HS-27A (cell line): ENCODE results near the gene PODXL2.

Source experiments
- DNase-seq: peaks from one replicate; pipeline ENCODE4 v3.0.0-alpha.2; 2012; ENCODE audit warnings: low read depth, missing footprints

PODXL2 gene

DNA sequence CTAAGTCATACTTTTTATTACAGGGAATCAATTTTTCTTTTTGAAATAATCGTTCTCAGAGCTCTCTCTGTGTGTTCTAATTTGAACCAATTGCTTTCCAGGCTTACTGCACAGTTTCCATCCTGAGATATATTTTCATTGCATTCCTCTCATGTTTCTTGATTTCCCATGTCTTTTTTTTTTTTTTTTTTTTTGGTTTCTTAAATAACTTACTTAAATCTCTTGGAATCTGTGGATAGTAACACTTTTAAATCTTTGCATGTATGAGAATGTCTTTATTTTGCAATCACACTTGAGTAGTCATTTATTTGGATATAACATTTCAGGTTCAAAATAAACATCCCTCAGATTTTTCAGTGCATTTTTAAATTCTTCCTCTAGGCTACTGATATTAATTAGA is 29.2 kb downstream of the PODXL2 start:
- DNase-seq = no peak

DNA sequence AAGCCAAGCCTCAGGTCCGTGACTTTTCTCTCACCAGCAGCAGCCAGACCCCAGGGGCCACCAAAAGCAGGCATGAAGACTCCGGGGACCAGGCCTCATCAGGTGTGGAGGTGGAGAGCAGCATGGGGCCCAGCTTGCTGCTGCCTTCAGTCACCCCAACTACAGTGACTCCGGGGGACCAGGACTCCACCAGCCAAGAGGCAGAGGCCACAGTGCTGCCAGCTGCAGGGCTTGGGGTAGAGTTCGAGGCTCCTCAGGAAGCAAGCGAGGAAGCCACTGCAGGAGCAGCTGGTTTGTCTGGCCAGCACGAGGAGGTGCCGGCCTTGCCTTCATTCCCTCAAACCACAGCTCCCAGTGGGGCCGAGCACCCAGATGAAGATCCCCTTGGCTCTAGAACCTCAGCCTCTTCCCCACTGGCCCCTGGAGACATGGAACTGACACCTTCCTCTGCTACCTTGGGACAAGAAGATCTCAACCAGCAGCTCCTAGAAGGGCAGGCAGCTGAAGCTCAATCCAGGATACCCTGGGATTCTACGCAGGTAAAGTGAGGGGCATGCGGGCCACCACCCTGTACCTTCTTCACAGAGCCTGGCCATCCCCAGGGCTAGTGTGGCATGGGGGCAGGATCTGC is 31.8 kb downstream of the PODXL2 start:
- DNase-seq = no peak

DNA sequence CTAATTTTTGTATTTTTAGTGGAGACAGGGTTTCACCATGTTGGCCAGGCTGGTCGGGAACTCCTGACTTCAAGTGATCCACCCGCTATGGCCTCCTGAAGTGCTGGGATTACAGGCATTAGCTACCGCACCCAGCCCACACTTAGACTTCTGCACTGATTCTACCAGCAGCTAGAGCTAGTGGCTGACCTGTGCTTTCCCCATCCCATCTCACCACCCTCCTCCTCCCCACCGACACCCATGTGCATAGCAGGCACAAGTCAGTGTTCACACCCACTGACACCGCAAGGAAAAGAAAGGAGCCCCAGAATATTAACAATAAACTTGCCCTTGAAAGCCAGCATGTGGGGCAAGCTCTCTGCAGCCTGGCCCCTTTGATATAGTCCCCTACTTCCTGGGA is 32.6 kb downstream of the PODXL2 start:
- DNase-seq = no peak

DNA sequence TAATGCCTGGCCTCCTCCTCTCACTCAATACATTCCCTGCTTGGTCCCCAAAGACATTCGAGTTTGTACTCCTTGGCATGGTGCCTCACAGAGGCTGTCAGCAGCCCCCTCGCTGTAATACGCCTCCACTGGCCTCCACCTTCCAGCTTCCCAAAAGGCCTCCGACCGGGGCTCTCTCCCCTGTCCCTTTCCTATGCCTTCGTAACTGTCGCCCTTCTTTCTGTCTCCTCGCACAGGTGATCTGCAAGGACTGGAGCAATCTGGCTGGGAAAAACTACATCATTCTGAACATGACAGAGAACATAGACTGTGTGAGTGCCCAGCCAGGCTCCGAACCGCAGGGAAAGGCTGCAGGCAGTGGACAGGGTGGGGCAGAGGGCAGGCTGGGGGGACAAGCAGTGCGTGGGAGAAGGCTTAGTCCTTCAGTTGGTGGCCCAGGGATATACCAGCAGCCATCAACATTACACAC is 33.0 kb downstream of the PODXL2 start:
- no peak for DNase-seq

DNA sequence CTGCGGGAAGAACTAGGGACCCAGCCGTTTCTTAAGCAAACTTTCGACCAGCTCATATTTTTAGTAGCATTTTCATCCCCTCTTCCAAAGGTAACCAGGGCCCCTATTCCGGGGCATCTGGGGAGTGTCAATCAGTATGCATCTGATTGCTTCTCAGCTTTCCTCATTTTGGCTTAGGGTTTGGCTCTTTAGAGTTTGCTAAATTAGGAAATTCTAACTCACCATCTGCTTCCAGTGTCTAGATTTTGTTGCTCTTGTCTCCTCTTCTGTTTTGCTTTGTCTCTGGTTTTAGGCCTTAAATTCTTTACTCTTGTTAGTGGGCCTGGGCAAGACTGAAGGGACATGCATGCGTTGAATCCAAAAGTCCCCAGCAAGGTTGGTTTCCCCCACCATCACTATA is 34.2 kb downstream of the PODXL2 start:
- DNase-seq = no peak

DNA sequence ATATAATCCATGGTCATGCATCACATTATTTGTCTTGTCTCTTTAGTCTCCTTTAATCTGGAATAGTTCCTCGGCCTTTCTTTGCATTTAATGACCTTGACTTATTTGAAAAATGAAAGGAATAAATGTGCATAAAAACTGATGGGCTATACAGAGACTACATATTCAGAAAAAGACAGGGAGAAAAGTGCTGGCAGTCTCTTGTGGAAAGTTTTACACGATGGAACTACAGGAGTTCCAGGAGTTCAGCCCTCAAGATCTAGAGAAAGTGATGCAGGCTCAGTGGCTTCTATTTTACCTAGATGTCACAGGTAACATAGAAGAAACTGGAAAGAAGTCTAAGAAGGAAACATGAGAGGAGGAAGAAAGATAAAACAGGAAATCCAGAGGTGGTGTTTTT is 36.2 kb downstream of the PODXL2 start:
- DNase-seq = no peak

DNA sequence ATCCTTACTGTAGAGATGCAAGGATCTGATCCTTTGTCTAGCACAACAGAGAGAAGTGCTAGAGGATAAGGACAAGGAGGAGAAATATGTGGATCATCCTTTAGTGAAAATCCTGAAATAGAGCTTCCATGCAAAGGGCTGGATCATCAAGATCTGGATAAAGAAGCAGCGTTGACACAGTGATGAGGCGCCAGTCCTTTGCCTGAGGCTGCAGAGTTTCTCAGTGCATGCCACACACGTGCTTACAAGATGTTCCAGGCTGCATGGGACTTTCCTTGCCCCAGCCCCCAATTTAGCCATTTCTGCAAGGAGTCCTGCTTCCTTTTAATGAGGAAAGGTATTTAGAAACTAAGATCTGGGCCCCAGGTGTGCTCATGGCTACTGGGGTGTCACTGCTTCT is 36.6 kb downstream of the PODXL2 start:
- no peak for DNase-seq

DNA sequence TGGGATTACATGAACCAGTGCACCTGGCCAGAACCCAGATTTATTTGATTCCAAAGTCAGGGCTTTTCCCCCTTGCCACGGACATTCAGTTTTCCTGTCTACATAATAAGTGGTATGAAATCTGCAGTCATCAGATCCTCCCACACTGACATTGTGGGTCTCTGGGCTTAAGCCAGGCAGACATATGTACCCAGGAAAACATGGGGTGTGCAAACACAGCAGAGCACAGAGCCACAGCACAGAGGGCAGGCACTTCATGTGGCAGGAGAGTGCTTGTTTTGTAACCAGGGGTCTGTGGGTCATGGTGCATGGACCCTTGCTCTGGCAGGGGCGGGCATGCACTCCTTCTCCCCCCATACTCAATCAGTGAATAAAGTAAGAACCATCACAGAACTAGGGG is 37.7 kb downstream of the PODXL2 start:
- DNase-seq = no peak

DNA sequence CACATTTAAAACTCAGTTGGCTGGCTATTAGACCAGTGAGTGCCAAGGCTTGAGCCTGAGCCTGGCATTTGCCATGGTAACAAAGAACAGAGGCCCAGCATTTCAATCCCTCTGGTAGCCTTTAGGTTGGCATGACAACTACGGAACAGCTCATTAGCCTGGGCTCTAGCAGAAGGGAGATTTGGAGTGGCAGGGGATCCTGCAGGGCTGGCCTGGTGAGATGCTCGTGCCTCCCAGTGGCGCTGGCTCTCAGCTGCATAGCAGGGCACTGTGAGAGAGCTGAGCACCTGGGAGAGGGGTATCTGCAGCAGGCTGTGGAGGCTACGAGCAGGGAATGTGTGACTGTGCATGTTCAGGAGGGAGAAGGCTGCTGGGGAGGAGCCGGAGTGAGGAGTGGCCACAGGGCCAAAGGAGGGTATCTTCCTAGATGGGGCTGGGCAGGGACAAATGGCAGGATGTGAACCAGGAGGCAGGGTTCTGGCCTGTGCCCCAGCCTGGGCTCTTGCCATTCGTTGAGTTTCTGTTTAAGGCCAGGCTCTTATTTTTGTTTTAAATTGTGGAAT is 38.2 kb downstream of the PODXL2 start:
- no peak for DNase-seq

DNA sequence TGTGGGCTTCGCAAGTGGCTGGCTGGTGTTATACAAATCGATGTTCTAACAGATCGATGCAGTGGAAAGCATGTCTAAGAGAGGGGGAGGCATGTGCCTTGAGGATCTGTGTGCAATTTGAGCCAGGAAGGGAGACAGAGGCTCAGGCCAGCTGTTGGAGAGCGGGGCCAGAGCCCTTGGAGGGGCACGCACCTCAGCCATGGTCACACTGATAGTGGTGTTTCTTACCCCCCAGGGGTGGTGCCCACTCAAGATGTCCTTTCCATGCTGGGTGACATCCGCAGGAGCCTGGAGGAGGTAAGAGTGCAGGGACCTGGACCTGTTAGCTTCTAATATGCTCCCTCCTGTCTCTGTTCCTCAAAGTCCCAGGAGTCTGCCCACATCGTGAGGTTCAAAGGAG is 39.9 kb downstream of the PODXL2 start:
- no peak for DNase-seq

DNA sequence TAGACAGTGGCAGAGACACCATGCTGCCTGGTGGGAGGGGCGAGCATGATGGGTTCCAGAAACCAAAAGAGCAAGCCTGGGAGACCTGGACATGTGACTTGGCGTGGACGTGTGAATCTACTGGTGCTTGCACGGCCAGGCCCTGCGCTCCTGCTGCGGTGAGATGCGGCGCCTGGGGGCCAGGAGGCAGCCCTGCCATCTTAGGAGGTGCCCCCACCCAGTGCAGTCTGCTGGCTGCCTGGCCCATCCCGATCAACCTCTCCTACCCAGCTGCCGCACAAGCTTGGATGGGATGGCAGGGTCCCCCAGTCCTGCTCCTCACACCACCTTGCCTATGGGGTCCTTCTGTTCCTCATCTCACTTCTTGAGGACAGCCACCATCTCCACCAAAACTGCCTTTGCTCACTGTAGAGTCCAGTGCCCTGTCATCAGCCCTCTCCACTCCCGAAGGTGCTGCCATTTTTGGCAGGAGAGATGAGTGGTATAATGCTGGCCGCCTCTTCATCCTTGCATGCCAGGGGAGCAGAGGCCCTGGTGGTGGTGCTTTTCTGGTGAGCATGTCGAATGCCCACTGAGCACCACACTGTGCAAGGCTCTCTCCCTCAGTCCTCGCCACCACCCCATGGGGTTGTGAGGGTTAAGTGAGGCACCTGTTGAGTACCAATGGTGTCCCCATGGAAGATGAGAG is 40.7 kb downstream of the PODXL2 start:
- DNase-seq = no peak

DNA sequence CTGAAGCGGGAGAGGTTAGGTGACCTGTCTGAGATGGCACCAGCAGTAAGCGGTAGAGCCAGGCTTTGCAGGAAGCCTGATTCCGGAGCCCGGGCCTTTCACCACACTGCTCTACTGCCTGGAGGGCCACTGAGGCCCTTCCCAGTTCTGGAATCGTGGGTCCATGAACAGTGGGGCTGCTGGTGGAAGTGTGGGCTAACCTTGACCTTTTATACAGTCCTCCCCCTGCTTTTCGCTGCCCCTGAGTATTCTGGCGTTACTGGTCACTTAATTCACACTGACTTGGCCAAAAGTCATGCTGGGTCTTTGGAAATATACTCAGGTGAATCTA is 41.2 kb downstream of the PODXL2 start:
- no peak for DNase-seq

DNA sequence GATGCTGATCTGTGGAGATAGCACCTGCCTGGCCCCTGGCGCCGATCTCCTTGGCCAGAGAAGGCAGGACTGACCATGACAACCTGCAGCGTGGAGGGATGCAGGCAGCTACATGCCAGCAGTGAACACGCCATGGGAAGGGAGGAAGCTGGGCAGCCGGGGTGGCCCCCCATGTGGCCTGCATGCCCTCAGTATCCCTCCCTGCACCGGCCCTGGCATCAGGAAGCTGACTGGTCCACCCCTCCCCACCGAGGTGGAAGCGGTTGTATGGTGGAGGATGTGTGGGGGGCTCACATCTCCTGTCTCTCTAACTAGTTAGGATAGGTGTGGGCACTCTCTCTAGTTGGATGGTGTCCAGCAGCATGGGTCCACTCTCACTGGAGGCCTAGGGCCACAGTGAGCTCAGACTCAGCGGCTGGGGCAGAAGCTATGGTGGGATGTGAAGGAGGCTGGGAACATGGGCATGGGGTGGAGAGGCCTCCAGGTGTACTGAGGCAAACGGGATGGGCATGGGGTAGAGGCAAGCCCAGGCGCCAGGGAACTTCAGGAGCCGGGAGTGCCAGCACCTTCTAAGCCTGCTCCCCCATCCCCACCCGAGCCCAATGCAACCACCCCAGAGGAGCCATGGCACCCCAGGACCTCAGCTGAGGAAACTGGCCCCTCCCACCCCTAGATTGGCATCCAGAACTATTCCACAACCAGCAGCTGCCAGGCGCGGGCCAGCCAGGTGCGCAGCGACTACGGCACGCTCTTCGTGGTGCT is 42.0 kb downstream of the PODXL2 start:
- DNase-seq = no peak

DNA sequence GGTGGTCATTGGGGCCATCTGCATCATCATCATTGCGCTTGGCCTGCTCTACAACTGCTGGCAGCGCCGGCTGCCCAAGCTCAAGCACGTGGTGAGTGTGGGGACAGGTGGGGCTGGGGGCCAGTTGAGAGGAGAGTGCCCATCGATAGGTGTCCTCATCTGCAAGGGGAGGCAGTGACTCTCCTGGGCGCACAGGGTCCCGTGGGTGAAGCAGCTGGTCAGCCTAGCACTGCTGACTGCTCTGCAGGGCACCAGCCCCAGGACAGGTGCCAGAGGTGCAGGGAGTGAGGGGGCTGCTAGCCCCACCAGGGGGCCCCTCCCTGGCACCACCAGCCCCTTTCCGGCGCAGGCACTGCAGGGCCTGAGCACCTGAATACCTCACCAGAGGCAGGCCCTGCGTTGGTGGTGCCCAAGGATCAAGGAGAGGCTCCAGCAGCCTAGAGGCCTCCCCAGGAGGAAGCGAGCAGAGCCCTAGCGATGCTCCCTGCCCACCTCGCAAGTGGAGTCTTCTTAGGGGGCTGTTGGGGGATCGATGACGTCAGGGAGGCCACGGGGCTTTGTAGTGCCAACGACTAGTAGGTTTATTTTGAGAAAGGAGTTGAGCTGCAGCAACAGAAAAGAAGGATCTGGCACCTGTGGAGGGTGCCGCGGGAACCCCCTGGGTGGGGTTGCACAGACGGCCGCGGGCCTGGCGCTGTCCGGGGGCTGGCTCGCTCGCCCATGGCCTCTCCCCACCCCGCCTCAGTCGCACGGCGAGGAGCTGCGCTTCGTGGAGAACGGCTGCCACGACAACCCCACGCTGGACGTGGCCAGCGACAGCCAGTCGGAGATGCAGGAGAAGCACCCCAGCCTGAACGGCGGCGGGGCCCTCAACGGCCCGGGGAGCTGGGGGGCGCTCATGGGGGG is 42.8 kb downstream of the PODXL2 start:
- DNase-seq = no peak

DNA sequence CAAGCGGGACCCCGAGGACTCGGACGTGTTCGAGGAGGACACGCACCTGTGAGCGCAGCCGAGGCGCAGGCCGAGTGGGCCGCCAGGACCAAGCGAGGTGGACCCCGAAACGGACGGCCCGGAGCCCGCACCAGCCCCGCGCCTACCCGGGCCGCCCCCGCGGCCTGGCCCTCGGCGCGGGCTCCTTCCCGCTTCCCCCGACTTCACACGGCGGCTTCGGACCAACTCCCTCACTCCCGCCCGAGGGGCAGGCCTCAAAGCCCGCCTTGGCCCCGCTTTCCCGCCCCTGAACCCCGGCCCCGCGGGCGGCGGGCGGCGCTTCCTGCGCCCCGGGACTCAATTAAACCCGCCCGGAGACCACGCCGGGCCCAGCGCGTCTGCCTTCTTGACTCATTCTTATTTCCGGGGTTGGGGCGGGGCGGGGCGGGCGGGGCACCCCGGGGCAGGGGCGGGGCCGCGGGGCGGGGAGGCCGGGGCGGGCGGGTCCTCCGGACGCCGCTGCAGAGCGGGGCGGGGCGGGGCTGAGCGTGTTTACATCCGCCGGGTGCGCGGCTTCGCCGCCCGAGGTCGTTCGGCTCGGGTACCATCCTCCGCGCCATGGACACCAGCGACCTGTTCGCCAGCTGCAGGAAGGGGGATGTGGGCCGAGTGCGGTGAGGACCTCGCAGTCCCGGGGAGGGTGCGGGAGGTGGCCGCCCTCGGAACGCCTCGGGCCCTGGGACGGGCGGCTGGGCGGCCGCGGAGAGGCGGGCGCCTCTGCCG is 43.6 kb downstream of the PODXL2 start, which contains the start of gene ABTB1:
ABTB1 (plus strand) TSS at position 524 of the 762 bp plus-strand sequence; CDS start at position 598, 74 bp downstream.
- DNase-seq = no peak

DNA sequence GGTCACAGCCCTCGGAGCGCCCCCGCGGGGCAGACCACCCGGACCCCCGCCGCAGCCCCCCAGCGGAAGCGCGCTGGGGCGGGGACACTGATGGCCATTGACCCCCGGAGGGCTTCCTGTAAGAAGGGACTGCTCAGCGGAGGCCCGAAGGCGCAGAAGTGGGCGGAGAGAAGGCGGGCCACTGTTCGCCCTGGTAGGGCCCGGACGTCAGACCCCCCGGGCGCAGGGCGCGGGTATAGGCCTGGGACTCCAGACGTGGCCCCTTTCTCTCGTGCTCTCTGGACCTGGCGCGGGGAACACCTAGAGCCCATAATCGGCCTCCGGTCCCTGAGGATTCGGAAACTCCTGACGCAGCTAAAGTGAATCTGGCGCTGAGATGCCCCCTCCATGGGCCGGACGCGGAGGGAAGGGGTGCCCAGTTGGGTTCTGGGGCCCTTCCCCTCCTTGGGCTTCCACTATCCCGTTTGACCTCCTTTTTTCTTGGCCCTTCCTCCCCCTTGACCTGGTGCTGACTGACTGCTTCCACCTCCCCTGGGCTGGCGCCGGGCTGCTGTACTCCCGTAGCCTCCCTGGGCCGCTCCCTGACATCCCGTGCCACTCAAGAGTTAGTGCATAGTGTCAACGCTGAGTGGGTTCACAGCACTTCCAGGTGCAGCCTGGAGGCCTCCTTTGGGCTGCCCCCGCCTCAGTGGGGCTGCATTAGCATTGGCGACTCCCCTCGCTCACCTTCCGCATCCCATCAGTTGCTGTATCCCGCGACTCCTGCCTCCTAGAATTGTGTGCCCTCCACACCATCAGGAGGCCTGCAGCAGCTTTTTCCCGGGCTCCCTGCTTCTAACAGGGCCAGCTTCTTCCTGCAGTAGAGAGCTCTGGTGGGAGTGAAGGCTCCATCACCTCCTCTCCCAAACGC is 44.5 kb downstream of the PODXL2 start:
- DNase-seq = no peak

DNA sequence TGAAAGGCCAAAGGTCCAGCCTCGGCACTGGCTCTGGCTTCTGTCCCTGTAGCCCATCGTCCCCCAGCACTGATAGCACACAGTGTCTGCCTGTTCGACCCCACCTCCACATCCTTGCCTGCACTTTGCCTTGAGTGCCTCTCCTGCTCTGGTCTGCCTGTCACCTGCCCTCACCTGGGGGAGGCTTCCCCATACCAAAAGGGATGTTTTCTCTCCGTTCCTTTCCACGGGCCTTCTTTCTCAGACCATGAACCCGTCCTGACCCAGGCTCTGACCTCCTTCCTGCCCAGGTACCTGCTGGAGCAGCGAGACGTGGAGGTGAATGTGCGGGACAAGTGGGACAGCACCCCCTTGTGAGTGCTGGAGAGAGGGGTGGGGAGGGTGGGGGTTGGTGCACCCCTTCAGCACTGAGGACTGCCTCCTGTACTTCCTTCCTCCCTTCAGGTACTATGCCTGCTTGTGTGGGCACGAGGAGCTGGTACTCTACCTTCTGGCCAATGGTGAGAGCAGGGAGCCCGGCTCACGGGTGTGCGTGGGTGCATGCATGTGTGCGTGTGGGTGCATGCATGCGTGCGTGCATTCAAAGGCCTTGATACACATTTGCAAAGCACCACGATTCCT is 45.2 kb downstream of the PODXL2 start:
- DNase-seq = no peak

DNA sequence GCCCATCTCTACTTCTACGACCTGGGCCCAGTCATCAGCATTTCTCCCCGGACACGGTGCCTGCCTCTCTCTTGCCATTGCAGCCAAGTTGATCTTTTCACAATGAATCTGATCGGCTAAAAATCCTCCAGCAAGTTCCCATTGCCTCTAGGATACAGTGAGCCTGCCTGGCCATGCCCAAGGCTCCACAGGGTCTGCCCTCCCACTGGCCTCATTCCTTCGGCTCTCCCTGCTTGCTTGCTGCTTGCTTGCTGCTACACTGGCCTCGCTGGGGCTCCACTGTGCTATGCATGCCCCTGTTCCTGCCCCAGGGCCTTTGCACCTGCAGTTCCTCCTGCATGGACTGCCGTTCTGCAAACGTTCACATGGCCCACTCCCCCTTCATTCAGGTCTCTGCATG is 45.8 kb downstream of the PODXL2 start:
- no peak for DNase-seq

DNA sequence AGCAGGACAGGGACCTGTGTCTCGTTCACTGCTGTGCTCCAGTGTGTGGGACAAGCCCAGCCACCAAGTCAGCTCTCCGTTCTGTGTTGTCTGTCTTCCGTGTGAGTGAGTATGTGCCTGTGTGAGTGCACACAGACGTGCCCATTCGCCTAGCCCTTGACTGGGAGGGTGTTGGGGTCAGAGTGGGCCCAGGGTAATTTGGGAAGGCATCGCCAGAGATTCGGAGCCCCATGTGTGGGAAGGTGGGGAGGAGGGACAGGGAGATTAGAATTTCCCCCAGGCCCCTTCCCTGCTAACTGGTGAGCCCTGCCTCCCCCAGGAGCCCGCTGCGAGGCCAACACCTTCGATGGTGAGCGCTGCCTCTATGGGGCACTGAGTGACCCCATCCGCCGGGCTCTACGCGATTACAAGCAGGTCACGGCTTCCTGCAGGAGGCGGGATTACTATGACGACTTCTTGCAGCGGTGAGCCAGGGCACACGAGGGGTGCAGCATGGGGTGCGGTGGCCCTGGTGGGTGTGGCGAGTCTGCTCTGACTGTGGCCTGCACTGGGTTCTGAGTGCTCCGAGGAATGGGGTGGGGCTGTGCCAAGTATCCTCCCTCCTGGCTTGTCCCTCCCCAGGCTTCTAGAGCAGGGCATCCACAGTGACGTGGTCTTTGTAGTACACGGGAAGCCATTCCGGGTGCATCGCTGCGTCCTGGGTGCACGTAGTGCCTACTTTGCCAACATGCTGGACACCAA is 46.8 kb downstream of the PODXL2 start:
- no peak for DNase-seq
